ENCODE results near the gene PNLIPRP3. TPM values are rescaled to one million over a fixed set of nuclear protein-coding genes. Genes with fewer than 3 reads are reported as not detected.
A peak's percentile ranks its signal among the peaks of the same experiment; 100 is the strongest.

The PNLIPRP3 gene
- total RNA-seq, 1 donor from 2014 or later: 0.96 TPM

DNA sequence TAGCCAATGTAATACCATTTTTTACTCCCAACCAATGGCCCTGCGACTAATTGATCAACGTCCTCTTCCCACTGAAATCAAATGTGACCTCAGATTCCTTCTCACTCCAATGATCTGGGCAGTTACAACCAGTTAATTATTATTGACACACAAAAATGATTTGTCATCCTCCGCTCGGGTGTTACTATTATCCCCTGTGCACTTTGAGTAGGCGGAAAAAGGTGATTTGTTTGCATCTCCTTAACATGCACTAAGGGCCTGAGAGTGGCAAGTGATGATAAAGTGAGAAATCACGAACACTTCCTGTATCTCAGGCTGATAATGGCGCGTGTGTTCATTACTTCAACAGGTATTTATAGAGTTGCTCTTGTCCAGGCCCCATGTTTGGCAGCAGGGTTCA is 77.1 kb downstream of the PNLIPRP3 start:
- DNase-seq (ENCODE audit: low spot score): no peak

DNA sequence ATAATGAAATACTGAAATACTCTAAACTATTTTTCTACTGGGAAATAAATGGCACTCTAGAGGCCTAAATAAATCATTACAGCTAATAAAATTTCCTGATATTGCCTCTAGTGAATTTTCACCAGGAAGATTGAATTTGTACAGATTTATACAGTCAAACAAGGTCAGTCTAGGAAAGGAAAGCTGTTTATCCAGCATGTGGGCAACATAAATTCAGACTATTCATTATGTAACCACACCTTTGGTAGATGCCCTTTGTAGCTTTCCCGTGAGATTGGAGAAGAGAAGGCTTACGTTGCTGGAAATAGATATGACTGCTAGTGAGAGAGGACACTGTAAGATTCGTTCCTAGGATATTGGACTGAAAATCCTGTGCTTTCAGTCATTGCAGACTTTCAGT is 82.9 kb downstream of the PNLIPRP3 start:
- no peak for DNase-seq (ENCODE audit: low spot score)

DNA sequence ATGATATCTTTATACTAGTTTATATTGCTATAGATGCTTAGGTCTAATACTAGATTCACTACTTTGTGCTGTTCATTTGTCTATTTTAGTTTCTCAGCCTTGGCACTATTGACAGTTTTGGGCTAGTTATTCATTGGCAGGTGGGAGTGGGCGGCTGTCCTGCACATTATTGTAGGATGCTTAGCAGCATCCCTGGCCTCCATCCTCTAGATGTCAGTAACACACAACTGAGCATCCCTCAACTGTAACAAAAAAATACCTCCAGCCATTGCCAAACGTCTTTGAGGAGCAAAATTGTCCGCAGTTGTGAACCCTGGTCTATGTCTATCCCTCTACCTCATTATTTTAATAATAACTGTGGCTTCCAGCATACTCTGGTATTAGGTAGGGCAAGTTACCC is 83.7 kb downstream of the PNLIPRP3 start:
- DNase-seq (ENCODE audit: low spot score): no peak

DNA sequence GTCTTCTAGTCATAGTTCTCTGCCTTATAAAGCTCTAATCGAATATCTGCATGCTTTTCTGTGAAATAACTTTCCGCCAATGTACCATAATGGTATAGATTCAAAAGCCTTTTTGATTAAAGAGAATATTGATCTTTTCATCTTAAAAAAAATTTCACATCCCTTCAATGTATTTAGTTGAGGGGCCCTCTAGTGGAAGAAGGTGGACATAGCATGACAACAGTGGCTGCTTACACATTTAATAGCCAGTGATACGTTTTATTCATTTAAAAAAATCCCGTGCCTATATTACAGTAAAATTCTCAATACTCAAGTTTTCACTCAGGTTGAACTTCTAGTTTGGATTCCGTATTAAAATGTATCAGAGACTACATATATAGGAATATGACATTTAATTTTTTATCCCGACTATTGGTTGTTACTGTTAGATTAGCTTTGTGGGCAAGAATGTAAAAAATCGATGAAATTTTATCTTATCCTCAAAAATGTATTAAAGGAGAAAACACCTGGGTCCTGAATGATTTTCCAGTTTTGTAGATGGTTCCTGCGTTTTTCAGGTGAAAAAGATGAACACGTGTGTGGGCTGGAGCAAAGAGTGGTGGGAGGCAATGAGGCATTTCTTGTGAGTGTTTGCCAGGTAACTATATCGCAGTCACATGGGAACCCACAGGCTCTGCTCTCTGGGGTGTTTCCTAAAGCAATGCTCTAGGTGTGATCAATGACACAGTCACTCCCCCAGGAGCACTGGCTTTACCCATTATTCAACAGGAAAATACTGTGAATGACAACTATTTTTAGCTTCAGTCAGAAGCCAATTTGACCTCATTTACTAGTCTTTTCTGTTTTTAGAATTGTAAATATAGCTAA is 94.0 kb downstream of the PNLIPRP3 start:
- peak; percentile 29 for DNase-seq (ENCODE audit: low spot score)

DNA sequence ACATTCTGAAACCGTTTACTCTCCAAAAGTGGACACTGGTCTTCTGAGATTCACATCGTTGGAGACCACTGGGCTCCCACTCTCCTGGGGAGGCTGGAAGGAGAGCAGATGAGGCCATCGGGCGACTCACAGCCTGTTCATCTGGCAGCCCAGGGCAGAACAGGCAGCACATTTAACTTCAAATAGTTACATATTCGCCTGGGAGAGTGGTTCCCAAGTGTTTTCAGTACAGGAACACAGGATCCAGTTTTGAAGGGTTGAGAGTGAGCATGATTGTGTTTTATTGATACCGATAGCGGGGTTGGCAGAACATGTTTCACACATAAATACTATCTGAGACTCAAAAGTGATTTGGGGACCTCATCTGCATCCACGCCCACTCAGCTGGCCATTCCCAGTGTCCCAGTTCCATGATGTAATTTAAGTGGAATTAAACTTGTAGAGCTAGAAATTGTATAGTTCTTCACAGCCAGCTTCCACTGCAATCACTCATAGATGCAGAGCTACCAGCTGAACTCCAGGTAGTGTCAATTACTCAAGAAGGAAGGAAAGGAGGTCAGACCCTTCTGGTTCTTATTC is 95.2 kb downstream of the PNLIPRP3 start:
- DNase-seq (ENCODE audit: low spot score): no peak

DNA sequence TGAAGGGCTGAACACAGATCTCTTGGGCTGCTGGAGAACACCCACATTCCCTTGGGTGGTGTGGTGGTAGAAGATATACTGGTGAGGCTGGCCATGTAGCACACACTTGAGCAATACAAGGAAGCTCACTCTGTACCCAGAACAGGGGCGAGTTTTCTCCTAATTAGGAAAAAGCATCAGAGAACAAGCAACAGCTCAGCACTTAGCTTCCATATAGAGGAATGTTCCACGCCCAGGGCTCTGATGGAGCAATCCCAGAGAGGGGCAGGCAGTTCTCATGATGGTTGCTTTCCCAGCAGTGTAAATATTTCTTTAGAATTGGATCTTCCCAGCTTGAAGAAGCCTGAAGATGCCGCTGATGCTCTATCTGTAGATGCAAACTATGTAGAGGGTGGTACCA is 97.1 kb downstream of the PNLIPRP3 start:
- no peak for DNase-seq (ENCODE audit: low spot score)

DNA sequence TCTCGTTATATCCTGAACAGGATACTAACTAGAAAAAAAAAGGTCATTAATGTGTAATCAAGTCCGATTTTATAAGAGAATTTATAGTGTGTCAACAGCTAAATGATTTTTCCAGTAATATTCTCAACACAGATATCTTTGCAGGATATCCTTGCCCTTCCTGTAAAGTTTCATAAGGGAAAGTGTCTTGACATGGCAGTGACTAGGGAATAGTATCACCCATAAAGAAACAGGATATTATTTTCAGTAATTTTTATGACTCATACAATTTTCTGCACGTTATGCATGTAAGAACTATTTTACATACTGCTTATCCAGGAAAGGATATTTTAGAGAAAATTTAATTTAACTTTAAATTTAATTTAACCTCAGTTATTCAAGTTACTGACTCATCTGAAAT is 98.6 kb downstream of the PNLIPRP3 start:
- DNase-seq (ENCODE audit: low spot score): peak; percentile 1

Other genes with a start within 250 kb of the PNLIPRP3 start
- 7.2 TPM for gene GFRA1, start 154.6 kb upstream of the PNLIPRP3 start, total RNA-seq (ENCODE audit: insufficient read depth, low replicate concordance)
- gene CCDC172, start 103.4 kb upstream of the PNLIPRP3 start, total RNA-seq (ENCODE audit: insufficient read depth, low replicate concordance): 2.9 TPM
- gene PNLIP, start 118.1 kb downstream of the PNLIPRP3 start, total RNA-seq (ENCODE audit: insufficient read depth, low replicate concordance): 0.72 TPM
- gene PNLIPRP1, start 163.1 kb downstream of the PNLIPRP3 start, total RNA-seq (ENCODE audit: insufficient read depth, low replicate concordance): 2.9 TPM
- not detected for gene PNLIPRP2, start 193.1 kb downstream of the PNLIPRP3 start, total RNA-seq (ENCODE audit: insufficient read depth, low replicate concordance)